Stomach smooth muscle (tissue), 2 donors: ENCODE measurements around the gene SMKR1.
"Not testable (repeated sequence)": the region's sequence is repeated elsewhere in the genome, so short reads cannot be mapped to it uniquely, and the experiment has no call there.

Experiments
- H3K27ac ChIP-seq: one replicate; pipeline ENCODE4 v1.7.0; 2013; ENCODE audit warnings: mild to moderate bottlenecking, low read length, inconsistent platforms
- H3K27me3 ChIP-seq, 2 donors: one replicate each; pipeline ENCODE4 v1.7.0; 2013; ENCODE audit warnings: low read length in 2 of 2; ENCODE audit not compliant: insufficient read depth in 2 of 2, control insufficient read depth in 1 of 2
- H3K36me3 ChIP-seq, 2 donors: one replicate each; pipeline ENCODE4 v1.7.0; 2013; ENCODE audit warnings: low read length in 2 of 2; ENCODE audit not compliant: control insufficient read depth in 2 of 2, insufficient read depth in 2 of 2
- H3K4me1 ChIP-seq: one replicate; pipeline ENCODE4 v1.7.0; 2013; ENCODE audit warnings: low read length; ENCODE audit not compliant: control insufficient read depth, insufficient read depth
- H3K4me3 ChIP-seq, 2 donors: one replicate each; pipeline ENCODE4 v1.7.0; 2013; ENCODE audit warnings: low read length in 2 of 2
- H3K9ac ChIP-seq, 2 donors: one replicate each; pipeline ENCODE4 v1.7.0; 2013; ENCODE audit warnings: low read length in 2 of 2, mild to moderate bottlenecking in 1 of 2
- H3K9me3 ChIP-seq, 2 donors: one replicate each; pipeline ENCODE4 v1.7.0; 2013; ENCODE audit warnings: low read length in 2 of 2; ENCODE audit not compliant: control insufficient read depth in 2 of 2
- donor health status: healthy.
- donor health status: Pancreatic carcinoma.

SMKR1 gene

GRCh38 chr7:129523924-129524323 lies 21.6 kb downstream of the SMKR1 start:
- Histone ChIP-seq H3K9me3 (no peaks in the 10 kb centered on the region), H3K27me3 (peaks cover 3 to 4% of the 10 kb centered on the region in 2 donors), H3K9ac (no peak overlapping the region), H3K4me3 (no peak overlapping the region), H3K27ac (no peak overlapping the region), H3K36me3 (no peaks in the 10 kb centered on the region), H3K4me1 (no peaks in the 10 kb centered on the region)

GRCh38 chr7:129524405-129524804 lies 22.1 kb downstream of the SMKR1 start:
- H3K27ac ChIP-seq, H3K36me3 ChIP-seq: not testable (repeated sequence)

GRCh38 chr7:129525225-129525862 lies 23.0 kb downstream of the SMKR1 start:
- no peak overlapping the region for H3K4me3 ChIP-seq
- peaks cover 3 to 4% of the 10 kb centered on the region in 2 donors for H3K27me3 ChIP-seq
- H3K9me3 ChIP-seq, result no peaks in the 10 kb centered on the region
- H3K9ac ChIP-seq, result no peak overlapping the region
- H3K4me1 ChIP-seq, result no peaks in the 10 kb centered on the region
- H3K36me3 ChIP-seq, result no peaks in the 10 kb centered on the region
- H3K27ac ChIP-seq, result no peak overlapping the region

More at GRCh38 chr7:129524405-129524804, 22.1 kb downstream of the SMKR1 start:
- not testable (repeated sequence) for H3K9ac ChIP-seq, H3K9me3 ChIP-seq, H3K27me3 ChIP-seq, H3K4me3 ChIP-seq, H3K4me1 ChIP-seq

DNA sequence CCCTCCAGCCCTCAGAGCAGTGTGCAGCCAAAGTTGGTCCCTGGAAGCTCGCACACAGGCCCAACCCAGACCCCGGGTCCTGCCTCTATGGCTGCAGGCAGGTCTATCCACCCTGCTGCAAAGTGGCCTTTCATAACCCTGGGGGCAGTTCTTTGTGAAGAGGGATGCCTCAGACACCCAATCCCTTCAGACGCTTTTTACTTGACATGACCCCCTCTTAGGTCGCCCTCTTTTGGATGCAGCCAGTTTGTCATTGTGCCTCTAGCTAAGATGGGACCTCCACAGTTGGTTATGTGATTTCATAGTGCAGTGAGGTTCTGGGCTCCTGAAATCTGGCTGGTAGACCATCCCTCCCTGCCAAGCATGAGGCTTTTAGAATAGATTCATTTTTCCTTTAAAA lies 27.3 kb downstream of the SMKR1 start:
- Histone ChIP-seq H3K36me3 (no peaks in the 10 kb centered on the region), H3K4me1 (no peaks in the 10 kb centered on the region), H3K27me3 (peaks cover 0 to 5% of the 10 kb centered on the region in 2 donors), H3K9me3 (peaks cover 0 to 4% of the 10 kb centered on the region in 2 donors), H3K4me3 (no peak overlapping the region), H3K9ac (no peak overlapping the region), H3K27ac (no peak overlapping the region)

- Histone ChIP-seq H3K4me1 (no peaks in the 10 kb centered on the region), H3K4me3 (no peak overlapping the region), H3K9me3 (peaks cover 0 to 4% of the 10 kb centered on the region in 2 donors), H3K27ac (no peak overlapping the region), H3K36me3 (no peaks in the 10 kb centered on the region), H3K27me3 (peaks cover 0 to 2% of the 10 kb centered on the region in 2 donors), H3K9ac (no peak overlapping the region)
These were observed 28.6 kb downstream of the SMKR1 start for GRCh38 chr7:129530795-129531391.

DNA sequence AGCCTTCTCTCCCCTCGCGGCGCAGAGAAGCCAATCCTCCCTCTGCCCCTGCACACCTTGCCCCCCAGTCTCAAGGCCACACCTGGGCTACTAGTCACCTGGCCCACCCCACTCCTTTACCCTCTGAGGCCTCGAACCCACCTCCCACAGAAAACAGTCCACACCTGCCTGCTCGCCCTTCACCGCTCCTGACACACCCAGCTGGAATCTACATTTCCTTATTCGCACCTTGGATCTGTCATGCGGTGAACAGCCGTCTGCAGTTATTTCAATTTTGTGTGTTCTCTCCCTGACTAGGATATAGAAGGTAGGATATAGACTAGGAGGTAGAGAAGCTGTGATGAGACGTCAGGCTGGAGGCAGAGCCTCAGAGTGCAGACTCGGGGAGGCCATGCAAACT lies 29.4 kb downstream of the SMKR1 start:
- peaks cover 0 to 4% of the 10 kb centered on the region in 2 donors for H3K9me3 ChIP-seq
- no peak overlapping the region for H3K27ac ChIP-seq
- H3K36me3 ChIP-seq, result no peaks in the 10 kb centered on the region
- H3K4me3 ChIP-seq, result no peak overlapping the region
- H3K9ac ChIP-seq, result no peak overlapping the region
- no peaks in the 10 kb centered on the region for H3K4me1 ChIP-seq
- peaks cover 0 to 2% of the 10 kb centered on the region in 2 donors for H3K27me3 ChIP-seq

DNA sequence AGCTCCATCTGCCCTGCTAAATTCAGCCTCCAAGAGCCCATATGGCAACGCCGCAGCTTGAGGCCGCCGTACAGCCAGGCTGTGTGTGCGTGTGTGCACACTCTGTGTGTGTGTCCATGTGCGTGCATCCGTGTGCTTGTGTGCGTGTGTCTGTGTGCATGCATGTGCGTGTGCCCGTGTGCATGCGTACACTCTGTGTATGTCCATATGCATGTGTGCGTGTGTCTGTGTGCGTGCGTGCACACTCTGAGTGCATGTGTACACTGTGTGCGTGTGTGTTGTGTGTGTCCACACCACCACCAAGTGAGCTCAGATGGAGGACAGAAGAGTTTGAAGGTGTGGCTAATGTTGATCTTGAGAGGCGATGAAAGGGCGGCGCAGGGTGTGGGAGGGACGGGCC lies 30.0 kb downstream of the SMKR1 start:
- Histone ChIP-seq H3K4me1 (no peaks in the 10 kb centered on the region), H3K4me3 (no peak overlapping the region), H3K9me3 (peaks cover 0 to 4% of the 10 kb centered on the region in 2 donors), H3K36me3 (no peaks in the 10 kb centered on the region), H3K9ac (no peak overlapping the region), H3K27ac (no peak overlapping the region), H3K27me3 (peaks cover 0 to 2% of the 10 kb centered on the region in 2 donors)

DNA sequence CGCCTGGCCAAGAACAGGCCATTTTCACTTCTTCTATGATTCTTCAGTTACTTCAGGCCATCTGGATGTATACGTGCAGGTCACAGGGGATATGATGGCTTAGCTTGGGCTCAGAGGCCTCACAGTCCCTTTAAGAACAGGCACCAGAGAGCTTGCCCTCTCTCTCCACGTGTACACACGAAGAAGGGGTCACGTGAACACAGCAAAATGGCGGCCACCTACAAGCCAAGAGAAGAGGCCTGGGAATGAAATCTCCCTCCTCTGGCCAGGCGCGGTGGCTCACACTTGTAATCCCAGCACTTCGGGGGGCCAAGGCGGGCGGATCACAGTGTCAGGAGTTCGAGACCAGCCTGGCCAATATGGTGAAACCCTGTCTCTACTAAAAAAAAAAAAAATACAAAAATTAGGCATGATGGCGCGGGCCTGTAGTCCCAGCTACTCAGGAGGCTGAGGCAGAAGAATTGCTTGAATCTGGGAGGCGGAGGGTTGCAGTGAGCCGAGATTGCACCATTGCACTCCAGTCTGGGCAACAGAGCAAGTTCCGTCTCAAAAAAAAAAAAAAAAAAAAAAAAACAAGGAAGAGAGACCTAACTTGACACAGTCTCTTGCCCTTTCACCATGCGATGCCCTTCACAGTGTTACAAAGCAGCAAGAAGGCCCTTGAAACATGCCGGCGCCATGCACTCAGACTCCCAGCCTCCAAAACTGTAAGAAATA lies 32.4 kb downstream of the SMKR1 start:
- H3K27me3 ChIP-seq, H3K4me1 ChIP-seq, H3K36me3 ChIP-seq, H3K9me3 ChIP-seq, H3K4me3 ChIP-seq, H3K9ac ChIP-seq, H3K27ac ChIP-seq: not testable (repeated sequence)

- no peak overlapping the region for H3K9ac ChIP-seq
- H3K27me3 ChIP-seq, result peaks cover 0 to 2% of the 10 kb centered on the region in 2 donors
- H3K9me3 ChIP-seq, result peaks cover 0 to 4% of the 10 kb centered on the region in 2 donors
- H3K4me1 ChIP-seq, result no peaks in the 10 kb centered on the region
- H3K27ac ChIP-seq, result no peak overlapping the region
- no peaks in the 10 kb centered on the region for H3K36me3 ChIP-seq
- H3K4me3 ChIP-seq, result no peak overlapping the region
These were observed 33.6 kb downstream of the SMKR1 start for GRCh38 chr7:129535896-129536295.

GRCh38 chr7:129536323-129536722 lies 34.0 kb downstream of the SMKR1 start:
- Histone ChIP-seq H3K4me1 (no peaks in the 10 kb centered on the region), H3K27ac (no peak overlapping the region), H3K9me3 (peaks cover 0 to 4% of the 10 kb centered on the region in 2 donors)

GRCh38 chr7:129538790-129539189 lies 36.5 kb downstream of the SMKR1 start:
- Histone ChIP-seq H3K4me3 (no peak overlapping the region), H3K9me3 (no peaks in the 10 kb centered on the region), H3K4me1 (no peaks in the 10 kb centered on the region), H3K27ac (no peak overlapping the region), H3K27me3 (no peaks in the 10 kb centered on the region), H3K36me3 (no peaks in the 10 kb centered on the region), H3K9ac (no peak overlapping the region)

More at GRCh38 chr7:129536323-129536722, 34.0 kb downstream of the SMKR1 start:
- Histone ChIP-seq H3K4me3 (no peak overlapping the region), H3K36me3 (no peaks in the 10 kb centered on the region), H3K27me3 (peaks cover 0 to 2% of the 10 kb centered on the region in 2 donors), H3K9ac (no peak overlapping the region)
